Measurements from ENCODE around the gene SYT15.

DNA sequence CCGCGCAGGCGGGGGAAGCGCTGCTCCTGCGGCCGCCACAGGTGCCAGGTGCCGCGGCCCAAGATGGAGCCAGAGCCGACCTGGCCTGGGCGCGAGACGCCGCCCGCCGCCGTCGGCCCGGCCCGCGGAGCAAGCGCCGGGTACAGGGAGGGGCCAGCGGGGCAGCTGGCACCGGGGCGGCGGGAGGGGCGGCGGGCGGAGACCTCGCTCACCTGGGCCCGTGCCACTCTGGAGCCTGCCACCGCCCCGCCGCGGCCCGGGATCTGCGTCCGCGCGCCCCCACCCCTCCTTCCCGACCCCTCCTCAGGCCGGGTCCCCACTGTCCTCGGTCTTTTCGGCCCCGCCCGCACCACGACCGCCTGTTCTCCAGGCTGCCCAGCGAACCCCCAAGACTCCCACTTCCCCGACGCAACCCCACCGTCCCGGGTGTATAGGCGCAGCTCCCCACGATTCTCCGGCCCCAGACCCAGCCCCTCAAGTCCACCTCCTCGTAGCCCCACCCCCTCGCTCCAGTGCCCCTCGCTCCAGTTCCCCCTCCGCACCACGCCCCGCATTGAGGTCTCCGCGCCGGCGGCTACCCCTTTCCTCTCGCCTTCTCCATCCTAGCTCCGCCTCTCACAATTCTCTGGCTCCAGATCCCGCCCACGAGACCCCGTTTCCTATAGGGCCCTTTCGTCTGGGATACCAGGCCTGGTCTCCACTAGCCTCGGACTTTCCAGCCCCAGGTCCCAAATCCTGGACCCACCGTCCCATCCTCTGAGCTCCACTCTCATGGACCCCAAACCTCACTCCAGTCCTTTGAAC is 22.2 kb upstream of the SYT15 start, which contains the start of gene GPRIN2:
- TF ChIP-seq, protein P1, sequence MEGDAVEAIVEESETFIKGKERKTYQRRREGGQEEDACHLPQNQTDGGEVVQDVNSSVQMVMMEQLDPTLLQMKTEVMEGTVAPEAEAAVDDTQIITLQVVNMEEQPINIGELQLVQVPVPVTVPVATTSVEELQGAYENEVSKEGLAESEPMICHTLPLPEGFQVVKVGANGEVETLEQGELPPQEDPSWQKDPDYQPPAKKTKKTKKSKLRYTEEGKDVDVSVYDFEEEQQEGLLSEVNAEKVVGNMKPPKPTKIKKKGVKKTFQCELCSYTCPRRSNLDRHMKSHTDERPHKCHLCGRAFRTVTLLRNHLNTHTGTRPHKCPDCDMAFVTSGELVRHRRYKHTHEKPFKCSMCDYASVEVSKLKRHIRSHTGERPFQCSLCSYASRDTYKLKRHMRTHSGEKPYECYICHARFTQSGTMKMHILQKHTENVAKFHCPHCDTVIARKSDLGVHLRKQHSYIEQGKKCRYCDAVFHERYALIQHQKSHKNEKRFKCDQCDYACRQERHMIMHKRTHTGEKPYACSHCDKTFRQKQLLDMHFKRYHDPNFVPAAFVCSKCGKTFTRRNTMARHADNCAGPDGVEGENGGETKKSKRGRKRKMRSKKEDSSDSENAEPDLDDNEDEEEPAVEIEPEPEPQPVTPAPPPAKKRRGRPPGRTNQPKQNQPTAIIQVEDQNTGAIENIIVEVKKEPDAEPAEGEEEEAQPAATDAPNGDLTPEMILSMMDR (conservative IDR thresholded peaks at IDR 0.05; ENCODE audit: low read depth, low read length), result no peak
- TF ChIP-seq EZH2 (IDR thresholded peaks at IDR 0.05; ENCODE audit: borderline replicate concordance, low read depth, low read length, poor library complexity, severe bottlenecking), result no peak

Measured in A673 (cell line).